OCI-LY7 (cell line): ENCODE data around the gene FERMT3. TPM values are rescaled to one million over a fixed set of nuclear protein-coding genes. Genes with fewer than 3 reads are reported as not detected.
A peak's percentile ranks its signal among the peaks of the same experiment; 100 is the strongest.

ENCODE experiments used
- BruUV-seq: library from RNA; stranded (reverse); fragments of 400-500 nt; replicated peaks from 2 replicates; lab custom pipeline; 2021; lab: Mats Ljungman, UMichigan
- CTCF ChIA-PET: fragments of 300-600 bp; sonication (Branson Sonifier 250); formaldehyde crosslinking; loops from one replicate; lab custom pipeline; 2022; ENCODE audit warnings: antibody characterized with exemption; ENCODE audit not compliant: unreplicated experiment; lab: Charles Lee
- POLR2A ChIA-PET: fragments of 300-600 bp; sonication (Branson Sonifier 250); formaldehyde crosslinking; loops from one replicate; lab custom pipeline; 2022; ENCODE audit warnings: antibody characterized with exemption; lab: Charles Lee
- DNase-seq: peaks from one replicate; pipeline ENCODE4 v3.0.0-alpha.2; 2015; ENCODE audit warnings: low spot score
- H2AFZ ChIP-seq: fragments of 200-600 bp; sonication (generic), shearing (Covaris generic); 2 replicates; pipeline ENCODE4 v1.6.1; 2014; ENCODE audit warnings: mild to moderate bottlenecking, antibody characterized with exemption, low read length, moderate library complexity
- H3K27ac ChIP-seq: fragments of 200-600 bp; sonication (generic); 2 replicates; pipeline ENCODE4 v1.5.1; 2014; ENCODE audit warnings: mixed run types, low read depth, mild to moderate bottlenecking, moderate library complexity, low read length, inconsistent platforms; ENCODE audit not compliant: poor library complexity, severe bottlenecking
- H3K36me3 ChIP-seq: fragments of 200-600 bp; sonication (generic); 2 replicates; pipeline ENCODE4 v1.6.1; 2014; ENCODE audit warnings: mild to moderate bottlenecking, antibody characterized with exemption, low read length, moderate library complexity, mixed read lengths; ENCODE audit not compliant: insufficient read depth
- H3K4me1 ChIP-seq: fragments of 200-600 bp; sonication (generic); 2 replicates; pipeline ENCODE4 v1.5.1; 2014; ENCODE audit warnings: mild to moderate bottlenecking, low read length; ENCODE audit not compliant: insufficient read depth, poor library complexity, severe bottlenecking
- H3K4me2 ChIP-seq: fragments of 200-600 bp; sonication (generic); 2 replicates; pipeline ENCODE4 v1.6.1; 2014; ENCODE audit warnings: mild to moderate bottlenecking, low read length
- H3K4me3 ChIP-seq: fragments of 200-600 bp; sonication (generic); 2 replicates; pipeline ENCODE4 v1.5.1; 2014; ENCODE audit warnings: mild to moderate bottlenecking, low read depth, low read length; ENCODE audit not compliant: poor library complexity, severe bottlenecking
- H3K79me2 ChIP-seq: fragments of 200-600 bp; sonication (generic); 2 replicates; pipeline ENCODE4 v1.6.1; 2016; ENCODE audit warnings: low read depth, mild to moderate bottlenecking, low read length, moderate library complexity, mixed read lengths; ENCODE audit not compliant: insufficient read depth
- H3K9me2 ChIP-seq: fragments of 200-600 bp; sonication (generic); 2 replicates; pipeline ENCODE4 v1.6.1; 2016; ENCODE audit warnings: mild to moderate bottlenecking, low read length, mixed read lengths; ENCODE audit not compliant: insufficient read depth
- H3K9me3 ChIP-seq: fragments of 200-600 bp; sonication (generic); 2 replicates; pipeline ENCODE4 v1.6.1; 2014; ENCODE audit warnings: mild to moderate bottlenecking, mixed run types, low read length, mixed read lengths
- H4K20me1 ChIP-seq: fragments of 200-600 bp; sonication (generic); 2 replicates; pipeline ENCODE4 v1.6.1; 2014; ENCODE audit warnings: mild to moderate bottlenecking, antibody characterized with exemption, low read length, moderate library complexity, mixed read lengths; ENCODE audit not compliant: insufficient read depth
- EZH2phosphoT487 ChIP-seq: fragments of 200-600 bp; sonication (generic); IDR thresholded peaks from 2 replicates; pipeline ENCODE4 v1.6.1; 2018; ENCODE audit warnings: low read depth, borderline replicate concordance, mild to moderate bottlenecking, mixed run types, antibody characterized with exemption, low read length, moderate library complexity, mixed read lengths
- intact Hi-C: fragments of 100-400 bp; cut with micrococcal nuclease; formaldehyde crosslinking; loops from one replicate; pipeline ENCODE4 v1.10.0; 2022; ENCODE audit not compliant: unreplicated experiment
- total RNA-seq, 2 experiments: library from RNA; depleted of rRNA in 1 of 2; stranded (reverse); fragments of >200 nt in 1 of 2; shearing (Covaris generic) in 1 of 2; gene quantifications; 2 replicates each; pipeline ENCODE4 v1.2.3, GENCODE V29; 2014 to 2022
- TF ChIP-seq, protein P1 (sequence below): fragments of 200-600 bp; sonication (generic); conservative IDR thresholded peaks from 2 replicates; pipeline ENCODE4 v1.5.1; 2014; ENCODE audit warnings: mild to moderate bottlenecking, antibody characterized with exemption, low read length, moderate library complexity, mixed read lengths

FERMT3 gene
- total RNA-seq, 2 experiments from 2014 or later = 120 to 201 TPM

- POLR2A ChIA-PET = interaction anchor here (0.8 kb wide), 1 partner anchor 9 kb away, joined by 3 read pairs; no protein-coding TSS in a partner anchor
- Histone ChIP-seq H3K4me3 (peak overlapping the region; percentile 74), H4K20me1 (no peaks in the 10 kb centered on the region), H3K4me2 (peak overlapping the region; percentile 82), H3K79me2 (no peaks in the 10 kb centered on the region; the same call in 1 of the 2 replicates), H2AFZ (no peak overlapping the region), H3K36me3 (peaks cover 18% of the 10 kb centered on the region), H3K4me1 (peaks cover 57% of the 10 kb centered on the region), H3K9me2 (no peaks in the 10 kb centered on the region), H3K27ac (peak overlapping the region; percentile 33), H3K9me3 (no peaks in the 10 kb centered on the region)
- TF ChIP-seq, protein P1, sequence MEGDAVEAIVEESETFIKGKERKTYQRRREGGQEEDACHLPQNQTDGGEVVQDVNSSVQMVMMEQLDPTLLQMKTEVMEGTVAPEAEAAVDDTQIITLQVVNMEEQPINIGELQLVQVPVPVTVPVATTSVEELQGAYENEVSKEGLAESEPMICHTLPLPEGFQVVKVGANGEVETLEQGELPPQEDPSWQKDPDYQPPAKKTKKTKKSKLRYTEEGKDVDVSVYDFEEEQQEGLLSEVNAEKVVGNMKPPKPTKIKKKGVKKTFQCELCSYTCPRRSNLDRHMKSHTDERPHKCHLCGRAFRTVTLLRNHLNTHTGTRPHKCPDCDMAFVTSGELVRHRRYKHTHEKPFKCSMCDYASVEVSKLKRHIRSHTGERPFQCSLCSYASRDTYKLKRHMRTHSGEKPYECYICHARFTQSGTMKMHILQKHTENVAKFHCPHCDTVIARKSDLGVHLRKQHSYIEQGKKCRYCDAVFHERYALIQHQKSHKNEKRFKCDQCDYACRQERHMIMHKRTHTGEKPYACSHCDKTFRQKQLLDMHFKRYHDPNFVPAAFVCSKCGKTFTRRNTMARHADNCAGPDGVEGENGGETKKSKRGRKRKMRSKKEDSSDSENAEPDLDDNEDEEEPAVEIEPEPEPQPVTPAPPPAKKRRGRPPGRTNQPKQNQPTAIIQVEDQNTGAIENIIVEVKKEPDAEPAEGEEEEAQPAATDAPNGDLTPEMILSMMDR = no peak
- TF ChIP-seq EZH2phosphoT487 = no peak
- DNase-seq = no peak
- CTCF ChIA-PET = interaction anchor here (1.1 kb wide), 1 partner anchor 36 kb away, joined by 5 read pairs; no protein-coding TSS in a partner anchor
- intact Hi-C loops = no loop called here
- BruUV-seq = no TSS peak
These were observed 29.1 kb downstream of the FERMT3 start for GRCh38 chr11:64235437-64236161.

DNA sequence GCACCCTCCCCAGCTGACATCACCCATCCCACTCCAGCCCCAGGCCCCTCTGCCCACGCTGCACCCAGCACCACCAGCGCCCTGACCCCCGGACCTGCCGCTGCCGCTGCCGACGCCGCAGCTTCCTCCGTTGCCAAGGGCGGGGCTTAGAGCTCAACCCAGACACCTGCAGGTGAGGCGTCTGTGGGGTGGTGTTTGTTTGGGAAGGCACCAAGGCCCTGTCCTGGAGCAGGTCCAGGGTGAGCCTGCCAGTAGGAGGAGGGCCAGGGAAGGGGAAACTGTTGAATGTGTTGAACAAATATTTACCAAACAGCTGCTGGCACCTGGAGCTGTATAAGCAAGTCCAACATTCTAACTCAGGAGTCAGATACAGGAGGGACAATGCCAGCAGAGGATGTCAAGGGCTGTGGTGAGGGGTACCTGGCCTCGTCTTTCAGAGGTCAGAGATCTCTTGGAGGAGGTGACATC is 31.0 kb downstream of the FERMT3 start:
- TF ChIP-seq, protein P1 = no peak
- no peak for TF ChIP-seq EZH2phosphoT487
- H3K9me2 ChIP-seq = no peaks in the 10 kb centered on the region
- H3K4me2 ChIP-seq = no peak overlapping the region
- H2AFZ ChIP-seq = no peak overlapping the region
- DNase-seq = no peak
- peaks cover 20% of the 10 kb centered on the region for H3K36me3 ChIP-seq
- peaks cover 51% of the 10 kb centered on the region for H3K4me1 ChIP-seq
- H3K27ac ChIP-seq = no peak overlapping the region
- intact Hi-C loops = no loop called here
- no peaks in the 10 kb centered on the region for H4K20me1 ChIP-seq
- ChIA-PET CTCF (interaction anchor here (1.0 kb wide), 1 partner anchor 31 kb away, joined by 3 read pairs; the partner anchor contains the start of gene FERMT3), POLR2A (no interaction called here)
- H3K4me3 ChIP-seq = no peak overlapping the region
- H3K79me2 ChIP-seq = peaks cover 9% of the 10 kb centered on the region; the same call in 1 of the 2 replicates
- H3K9me3 ChIP-seq = no peaks in the 10 kb centered on the region
- no TSS peak for BruUV-seq
